HL-60 (cell line): ENCODE measurements around the gene WNT6.

Experiments used
- DNase-seq, 2 experiments: peaks; one replicate each; pipeline ENCODE4 v3.0.0-alpha.2; 2010 to 2020; ENCODE audit warnings: low read depth in 1 of 2, low spot score in 1 of 2
- H3K27ac ChIP-seq: fragments of 250-450 bp; sonication (Bioruptor Pico); replicated peaks from 2 replicates; pipeline ENCODE4 v1.5.1; 2020; ENCODE audit warnings: mild to moderate bottlenecking, moderate library complexity
- H3K27me3 ChIP-seq: fragments of 250-450 bp; sonication (Bioruptor Pico); 2 replicates; pipeline ENCODE4 v1.5.1; 2021; ENCODE audit warnings: mild to moderate bottlenecking, moderate library complexity; ENCODE audit not compliant: insufficient read depth, poor library complexity, severe bottlenecking
- H3K4me3 ChIP-seq: replicated peaks from 2 replicates; pipeline ENCODE4 v1.5.1; 2011; ENCODE audit warnings: mild to moderate bottlenecking, control low read depth, low read length; ENCODE audit not compliant: insufficient read depth
- GABPA ChIP-seq: IDR thresholded peaks from 2 replicates; pipeline ENCODE4 v1.6.1; 2012; ENCODE audit warnings: low read depth
- POLR2AphosphoS5 ChIP-seq: IDR thresholded peaks from 2 replicates; pipeline ENCODE4 v1.6.1; 2012; ENCODE audit warnings: low read depth
- SPI1 ChIP-seq: IDR thresholded peaks from 2 replicates; pipeline ENCODE4 v1.6.1; 2012; ENCODE audit warnings: low read depth, mild to moderate bottlenecking, borderline replicate concordance
- TF ChIP-seq, protein P1 (sequence below): IDR thresholded peaks from 2 replicates; pipeline ENCODE4 v1.6.1; 2012; ENCODE audit warnings: low read depth; ENCODE audit not compliant: insufficient replicate concordance
- TF ChIP-seq, protein P2 (sequence below): IDR thresholded peaks from one replicate; pipeline ENCODE4 v1.5.1; 2011; ENCODE audit warnings: low read length, control low read depth, inconsistent platforms; ENCODE audit not compliant: insufficient read depth

Gene WNT6

DNA sequence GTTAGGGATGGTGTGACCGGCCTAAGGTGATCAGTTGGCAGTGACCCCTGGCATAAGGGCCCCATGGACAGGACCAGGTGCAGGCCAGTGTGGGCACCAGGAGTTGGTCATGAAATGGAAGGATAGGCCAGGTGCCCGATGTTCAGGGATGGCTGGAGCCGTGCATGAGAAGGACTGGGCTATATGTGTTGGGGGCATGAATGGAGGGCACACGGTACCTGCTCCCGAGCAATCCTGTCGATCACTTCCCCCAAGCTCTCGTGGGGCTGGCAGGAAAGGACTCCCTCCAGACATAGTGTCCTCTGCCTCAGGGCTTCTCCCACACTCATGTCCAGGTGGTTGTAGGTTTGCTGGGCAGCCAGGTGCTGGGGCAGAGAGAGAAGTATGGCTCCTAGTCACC, 35.6 kb upstream of the WNT6 start:
- Histone ChIP-seq H3K4me3 (no peak overlapping the region), H3K27me3 (no peaks in the 10 kb centered on the region), H3K27ac (no peak overlapping the region)
- TF ChIP-seq POLR2AphosphoS5 (no peak), SPI1 (no peak), GABPA (no peak)
- TF ChIP-seq, protein P1, sequence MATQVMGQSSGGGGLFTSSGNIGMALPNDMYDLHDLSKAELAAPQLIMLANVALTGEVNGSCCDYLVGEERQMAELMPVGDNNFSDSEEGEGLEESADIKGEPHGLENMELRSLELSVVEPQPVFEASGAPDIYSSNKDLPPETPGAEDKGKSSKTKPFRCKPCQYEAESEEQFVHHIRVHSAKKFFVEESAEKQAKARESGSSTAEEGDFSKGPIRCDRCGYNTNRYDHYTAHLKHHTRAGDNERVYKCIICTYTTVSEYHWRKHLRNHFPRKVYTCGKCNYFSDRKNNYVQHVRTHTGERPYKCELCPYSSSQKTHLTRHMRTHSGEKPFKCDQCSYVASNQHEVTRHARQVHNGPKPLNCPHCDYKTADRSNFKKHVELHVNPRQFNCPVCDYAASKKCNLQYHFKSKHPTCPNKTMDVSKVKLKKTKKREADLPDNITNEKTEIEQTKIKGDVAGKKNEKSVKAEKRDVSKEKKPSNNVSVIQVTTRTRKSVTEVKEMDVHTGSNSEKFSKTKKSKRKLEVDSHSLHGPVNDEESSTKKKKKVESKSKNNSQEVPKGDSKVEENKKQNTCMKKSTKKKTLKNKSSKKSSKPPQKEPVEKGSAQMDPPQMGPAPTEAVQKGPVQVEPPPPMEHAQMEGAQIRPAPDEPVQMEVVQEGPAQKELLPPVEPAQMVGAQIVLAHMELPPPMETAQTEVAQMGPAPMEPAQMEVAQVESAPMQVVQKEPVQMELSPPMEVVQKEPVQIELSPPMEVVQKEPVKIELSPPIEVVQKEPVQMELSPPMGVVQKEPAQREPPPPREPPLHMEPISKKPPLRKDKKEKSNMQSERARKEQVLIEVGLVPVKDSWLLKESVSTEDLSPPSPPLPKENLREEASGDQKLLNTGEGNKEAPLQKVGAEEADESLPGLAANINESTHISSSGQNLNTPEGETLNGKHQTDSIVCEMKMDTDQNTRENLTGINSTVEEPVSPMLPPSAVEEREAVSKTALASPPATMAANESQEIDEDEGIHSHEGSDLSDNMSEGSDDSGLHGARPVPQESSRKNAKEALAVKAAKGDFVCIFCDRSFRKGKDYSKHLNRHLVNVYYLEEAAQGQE = no peak
- TF ChIP-seq, protein P2, sequence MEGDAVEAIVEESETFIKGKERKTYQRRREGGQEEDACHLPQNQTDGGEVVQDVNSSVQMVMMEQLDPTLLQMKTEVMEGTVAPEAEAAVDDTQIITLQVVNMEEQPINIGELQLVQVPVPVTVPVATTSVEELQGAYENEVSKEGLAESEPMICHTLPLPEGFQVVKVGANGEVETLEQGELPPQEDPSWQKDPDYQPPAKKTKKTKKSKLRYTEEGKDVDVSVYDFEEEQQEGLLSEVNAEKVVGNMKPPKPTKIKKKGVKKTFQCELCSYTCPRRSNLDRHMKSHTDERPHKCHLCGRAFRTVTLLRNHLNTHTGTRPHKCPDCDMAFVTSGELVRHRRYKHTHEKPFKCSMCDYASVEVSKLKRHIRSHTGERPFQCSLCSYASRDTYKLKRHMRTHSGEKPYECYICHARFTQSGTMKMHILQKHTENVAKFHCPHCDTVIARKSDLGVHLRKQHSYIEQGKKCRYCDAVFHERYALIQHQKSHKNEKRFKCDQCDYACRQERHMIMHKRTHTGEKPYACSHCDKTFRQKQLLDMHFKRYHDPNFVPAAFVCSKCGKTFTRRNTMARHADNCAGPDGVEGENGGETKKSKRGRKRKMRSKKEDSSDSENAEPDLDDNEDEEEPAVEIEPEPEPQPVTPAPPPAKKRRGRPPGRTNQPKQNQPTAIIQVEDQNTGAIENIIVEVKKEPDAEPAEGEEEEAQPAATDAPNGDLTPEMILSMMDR = no peak
- no peak for DNase-seq

DNA sequence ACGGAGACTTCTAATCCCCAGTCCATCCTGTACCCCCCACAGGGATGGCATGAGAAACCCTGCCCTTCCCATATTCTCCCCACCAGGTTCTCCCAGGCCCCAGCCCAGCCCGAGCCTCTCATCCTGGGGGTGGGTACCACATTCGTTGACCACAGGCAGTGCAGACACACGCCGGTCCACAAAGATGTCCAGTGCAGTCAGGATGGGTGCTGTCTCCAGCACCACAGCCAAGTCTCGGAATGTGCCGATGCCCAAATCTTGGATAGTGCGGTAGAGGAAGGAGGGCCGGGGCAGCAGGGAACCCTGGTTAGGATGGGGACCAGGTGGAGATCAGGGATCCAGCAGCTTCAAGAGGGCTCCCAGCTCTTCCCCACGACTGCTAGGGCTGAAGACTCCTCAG, 32.8 kb upstream of the WNT6 start:
- no peak overlapping the region for H3K4me3 ChIP-seq

DNA sequence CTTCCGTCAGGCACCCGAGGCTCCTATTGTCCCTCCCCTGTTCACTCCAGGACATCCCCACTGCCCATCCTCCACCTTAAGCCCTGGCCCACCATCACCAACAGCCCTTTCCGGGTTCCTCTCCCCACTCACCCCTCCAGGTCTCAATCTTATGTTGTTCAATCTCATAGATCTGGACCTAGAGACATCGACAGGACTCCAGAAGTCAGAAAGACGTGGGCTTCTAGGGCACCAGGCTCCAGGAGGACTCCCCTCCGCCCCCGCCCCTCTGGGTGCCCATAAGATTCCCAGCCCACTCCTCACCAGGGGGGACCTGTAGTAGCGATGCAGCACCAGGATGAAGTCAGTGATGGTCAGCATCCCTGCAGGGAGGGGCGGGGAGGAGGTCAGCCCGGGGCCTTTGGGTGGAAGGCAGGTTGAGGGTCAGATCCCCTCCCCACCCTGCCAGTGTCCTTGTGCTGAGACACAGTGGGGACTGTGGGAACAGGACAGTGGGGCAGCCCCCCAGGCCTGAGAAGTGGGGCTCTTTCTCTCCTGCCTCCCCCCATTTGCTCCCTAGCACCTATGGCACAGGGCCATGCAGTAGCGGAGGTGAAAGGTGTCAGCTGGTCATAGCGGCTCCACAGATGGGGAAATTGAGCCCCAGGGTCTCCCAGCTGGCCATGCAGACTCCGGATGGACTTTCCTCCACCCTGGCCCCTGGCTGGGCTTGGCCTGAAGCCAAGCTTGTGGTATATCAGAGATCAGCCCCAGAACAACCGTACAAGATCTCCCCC, 31.7 kb upstream of the WNT6 start:
- no peak overlapping the region for H3K27ac ChIP-seq
- TF ChIP-seq POLR2AphosphoS5 (no peak), GABPA (no peak), SPI1 (no peak)
- TF ChIP-seq, protein P1 = no peak
- TF ChIP-seq, protein P2 = no peak
- no peaks in the 10 kb centered on the region for H3K27me3 ChIP-seq
- no peak for DNase-seq
- no peak overlapping the region for H3K4me3 ChIP-seq

More for the DNA sequence above, 32.8 kb upstream of the WNT6 start:
- Histone ChIP-seq H3K27ac (no peak overlapping the region), H3K27me3 (no peaks in the 10 kb centered on the region)
- TF ChIP-seq GABPA (no peak), POLR2AphosphoS5 (no peak), SPI1 (no peak)
- TF ChIP-seq, protein P2 = no peak
- TF ChIP-seq, protein P1 = no peak
- no peak for DNase-seq
